Hepatic stellate cell (primary cell): Measurements from ENCODE around the gene OR9Q1.
"Not testable (repeated sequence)": the region's sequence is repeated elsewhere in the genome, so short reads cannot be mapped to it uniquely, and the experiment has no call there.

Experiments
- DNase-seq: peaks from one replicate; pipeline ENCODE4 v3.0.0; 2011; ENCODE audit warnings: low spot score

OR9Q1 gene, protein sequence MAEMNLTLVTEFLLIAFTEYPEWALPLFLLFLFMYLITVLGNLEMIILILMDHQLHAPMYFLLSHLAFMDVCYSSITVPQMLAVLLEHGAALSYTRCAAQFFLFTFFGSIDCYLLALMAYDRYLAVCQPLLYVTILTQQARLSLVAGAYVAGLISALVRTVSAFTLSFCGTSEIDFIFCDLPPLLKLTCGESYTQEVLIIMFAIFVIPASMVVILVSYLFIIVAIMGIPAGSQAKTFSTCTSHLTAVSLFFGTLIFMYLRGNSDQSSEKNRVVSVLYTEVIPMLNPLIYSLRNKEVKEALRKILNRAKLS

DNA sequence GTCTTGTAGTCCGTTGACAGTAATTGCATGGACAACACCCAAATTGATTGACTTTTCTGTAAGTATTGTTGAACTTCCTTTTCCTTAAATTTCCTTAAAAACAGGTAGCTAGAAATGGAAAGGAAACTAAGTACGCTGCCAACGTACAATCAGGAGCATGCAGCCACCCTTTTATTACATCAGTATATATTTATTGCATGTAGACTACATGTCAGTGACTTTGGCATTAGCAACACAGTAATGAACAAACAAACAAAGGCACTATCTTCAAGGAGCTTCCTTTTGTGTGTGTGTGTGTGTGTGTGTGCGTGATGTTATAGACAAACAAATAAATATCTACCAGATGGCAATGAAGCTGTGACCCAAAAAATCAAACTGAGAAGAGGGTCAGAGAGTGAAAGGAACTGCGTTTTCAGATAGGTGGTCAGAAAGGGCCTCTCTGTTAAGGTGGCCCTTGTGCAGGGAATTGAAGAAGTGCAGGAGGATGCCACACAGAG, at the start of gene OR9Q1:
Gene OR9Q1, plus strand, starts transcription at position 447 of the 497 bp plus-strand sequence. CDS start 155,564 bp downstream, outside the sequence.
- no peak for DNase-seq

DNA sequence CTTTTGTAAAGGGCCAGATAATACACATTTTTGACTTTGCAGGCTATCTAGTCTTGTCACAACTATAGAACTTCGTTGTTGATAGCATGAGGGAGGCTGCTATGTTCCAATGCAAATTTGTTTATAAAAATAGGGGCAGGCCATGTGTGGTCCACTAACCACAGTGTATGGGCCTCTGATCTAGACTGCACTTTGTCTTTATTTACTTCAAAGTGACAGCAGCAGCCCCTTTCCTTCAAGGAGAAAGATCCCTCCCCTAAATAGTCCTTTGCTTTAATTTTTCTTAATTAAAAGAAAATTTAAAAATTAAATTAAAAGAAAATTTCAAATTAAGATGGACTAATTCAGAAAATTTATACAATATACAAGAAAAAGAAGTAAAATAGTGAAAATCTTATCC, 49.5 kb upstream of the OR9Q1 start:
- DNase-seq = no peak

DNA sequence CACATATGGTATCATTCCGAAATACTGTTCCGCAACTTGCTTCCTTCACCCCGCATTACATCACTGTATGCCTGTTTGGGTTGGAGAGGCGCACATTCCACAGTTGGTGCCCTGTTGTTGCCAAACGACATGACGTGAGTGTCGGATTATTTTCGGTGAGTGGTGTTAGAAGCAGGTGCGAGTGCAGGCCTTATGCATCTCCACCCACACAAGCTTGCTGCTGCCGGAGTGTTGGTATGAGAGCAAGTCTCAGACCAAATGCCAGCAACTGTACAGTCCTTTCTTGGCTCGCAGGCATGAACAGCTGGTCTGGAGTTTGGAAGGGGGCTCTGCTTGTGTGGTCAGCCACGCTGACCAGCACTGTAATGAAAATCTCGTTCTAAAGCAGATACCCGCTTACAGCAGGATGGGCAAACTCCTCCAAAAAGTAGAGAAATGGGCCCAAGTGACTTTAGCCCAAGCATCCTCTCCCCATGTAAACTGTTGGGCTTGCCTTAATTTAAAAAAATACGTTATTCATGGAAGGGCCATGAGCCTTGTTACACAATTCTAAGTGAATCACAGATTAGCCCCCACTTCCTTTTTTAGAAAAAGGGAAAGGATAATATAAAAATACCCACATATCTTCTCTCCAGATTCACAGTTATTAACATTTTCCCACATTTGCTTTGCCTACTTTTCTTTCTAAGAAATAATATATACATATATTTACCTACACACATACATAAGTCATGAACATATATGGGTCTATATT, 48.7 kb upstream of the OR9Q1 start:
- no peak for DNase-seq

DNA sequence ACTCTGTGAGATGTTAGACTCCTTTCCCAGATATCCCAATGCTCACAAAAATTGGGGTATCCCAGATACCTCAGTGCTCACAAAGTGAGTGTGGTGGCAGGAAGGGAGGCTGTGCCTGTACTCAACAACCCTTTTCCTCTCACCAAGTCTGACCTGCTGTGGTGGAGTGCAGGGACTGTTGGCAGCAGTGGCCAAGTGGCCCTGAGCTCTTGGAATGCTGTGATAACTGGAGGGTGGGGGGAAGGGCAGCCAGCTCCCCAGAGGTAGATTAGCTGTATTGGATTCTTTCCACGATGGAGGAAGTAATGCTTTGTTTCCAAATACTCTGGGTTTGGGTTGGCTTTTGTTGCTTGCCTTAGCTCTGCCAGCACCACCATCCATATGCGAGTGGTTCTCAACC, 46.0 kb upstream of the OR9Q1 start:
- DNase-seq = no peak

DNA sequence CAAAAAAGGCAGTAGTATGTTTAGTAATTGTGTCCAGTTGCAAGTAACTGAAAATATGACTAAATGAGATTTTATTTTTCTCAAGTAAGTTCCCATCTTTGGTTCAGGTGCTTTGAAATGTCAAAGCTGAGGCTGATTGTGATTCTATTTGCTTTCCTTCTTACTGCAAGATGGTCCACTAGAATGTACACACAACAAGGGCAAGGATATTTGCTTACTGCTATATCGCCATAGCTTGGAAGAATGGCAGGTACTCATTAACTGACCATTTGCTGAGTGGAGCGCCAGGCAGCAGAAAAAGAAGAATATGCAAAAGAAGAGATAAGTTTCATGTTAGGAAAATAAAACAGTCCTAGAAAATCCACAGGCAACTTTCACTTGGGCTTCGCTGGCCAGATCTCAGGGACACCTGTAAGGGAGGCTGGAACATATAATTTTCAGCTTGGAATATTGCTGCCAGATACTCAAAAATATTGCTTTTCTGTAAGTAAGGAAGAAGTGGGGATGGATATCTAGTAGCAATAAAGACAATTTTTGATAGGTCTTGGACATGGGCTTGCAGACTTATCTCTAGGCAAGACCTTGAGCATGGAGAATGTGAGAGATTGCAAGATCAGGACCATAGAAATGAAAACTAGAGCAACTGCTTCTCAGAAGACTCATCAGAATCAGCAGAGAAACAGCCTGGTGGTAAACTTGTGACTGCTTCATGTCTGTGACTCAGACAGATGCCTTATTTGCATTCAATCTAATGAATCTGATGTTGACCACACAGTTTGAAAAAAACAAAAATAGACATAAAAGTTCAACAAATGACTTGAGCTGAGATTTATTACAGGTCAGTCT, 44.8 kb upstream of the OR9Q1 start:
- DNase-seq = no peak

DNA sequence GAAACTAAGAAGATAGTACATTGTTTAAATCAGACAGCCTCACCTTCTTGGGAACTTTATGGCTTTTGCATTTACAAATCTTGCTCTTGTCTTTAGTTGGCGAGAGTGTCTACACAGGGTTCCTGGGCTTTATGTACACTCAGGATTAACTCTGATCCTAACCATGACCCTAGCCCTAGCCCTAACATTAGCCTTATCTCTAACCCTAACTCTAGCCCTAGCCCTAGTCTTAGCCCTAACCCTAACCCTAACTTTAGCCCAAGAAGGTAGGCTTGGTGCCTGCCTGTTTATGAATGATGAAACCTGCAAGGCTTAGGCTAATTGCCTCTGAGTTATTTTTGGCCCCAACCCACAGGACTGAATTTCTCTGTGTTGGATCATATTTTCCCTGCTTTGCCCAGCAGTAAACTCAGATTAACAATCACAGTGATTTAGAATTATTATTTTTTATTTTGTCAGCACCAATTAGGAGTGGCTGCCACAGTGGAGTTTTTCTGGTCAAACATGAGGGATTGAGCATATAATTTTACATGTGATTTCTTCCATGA, 44.1 kb upstream of the OR9Q1 start:
- DNase-seq = no peak

DNA sequence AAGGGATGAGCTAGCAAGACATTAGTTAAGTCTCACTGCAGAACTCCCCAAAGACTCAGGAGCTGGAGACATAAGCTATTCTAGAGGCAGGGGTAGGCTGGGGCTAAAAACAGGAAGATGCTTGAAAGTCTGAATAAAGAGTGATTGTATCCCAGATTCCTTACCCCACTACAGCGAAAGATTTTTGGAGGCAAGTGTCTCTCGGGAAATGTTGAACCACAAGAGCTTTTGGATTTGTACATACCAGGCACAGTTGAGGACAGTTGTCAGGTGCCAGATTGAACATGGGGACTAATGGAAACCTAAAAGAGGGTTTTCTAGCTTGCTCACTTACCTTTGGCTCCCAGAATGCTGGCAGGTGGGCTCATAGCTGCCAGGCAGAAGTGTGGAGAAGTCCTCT, 43.5 kb upstream of the OR9Q1 start:
- no peak for DNase-seq

DNA sequence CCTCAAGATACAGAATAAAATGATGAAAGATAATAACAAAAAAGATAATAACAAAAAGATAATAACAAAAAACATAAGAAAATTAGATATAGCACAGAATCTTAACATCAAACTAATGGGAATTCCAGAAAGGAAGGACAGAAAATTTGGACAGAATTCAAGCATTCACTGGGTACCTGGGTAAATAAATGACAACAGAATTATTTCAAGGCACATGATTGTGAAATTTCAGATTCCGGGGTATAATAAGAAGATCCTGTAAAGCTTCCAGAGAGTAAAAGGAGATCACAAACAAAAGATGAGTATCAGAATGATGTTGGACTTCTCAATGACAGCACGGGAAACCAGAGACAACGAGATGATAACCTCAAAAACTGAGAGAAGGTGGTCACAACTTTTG, 42.1 kb upstream of the OR9Q1 start:
- no peak for DNase-seq

DNA sequence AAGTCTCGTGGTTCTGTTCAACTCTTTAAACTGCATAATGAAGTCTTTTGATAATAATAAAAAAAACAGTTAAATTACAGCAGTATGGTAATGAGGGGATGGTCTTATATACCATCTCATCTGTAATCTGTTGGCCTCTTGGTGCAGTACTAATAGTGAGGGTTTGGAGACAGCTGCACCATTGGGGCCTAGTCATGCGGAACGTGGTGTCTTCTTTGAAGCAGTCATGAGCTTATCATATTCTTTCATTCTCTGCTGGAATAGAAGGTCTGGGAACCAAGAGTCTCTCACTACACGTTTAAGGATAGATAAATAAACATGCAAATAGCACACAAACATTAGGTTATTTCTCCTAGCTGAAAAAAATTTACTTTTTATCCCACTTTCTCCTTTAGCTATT, 40.9 kb upstream of the OR9Q1 start:
- no peak for DNase-seq

DNA sequence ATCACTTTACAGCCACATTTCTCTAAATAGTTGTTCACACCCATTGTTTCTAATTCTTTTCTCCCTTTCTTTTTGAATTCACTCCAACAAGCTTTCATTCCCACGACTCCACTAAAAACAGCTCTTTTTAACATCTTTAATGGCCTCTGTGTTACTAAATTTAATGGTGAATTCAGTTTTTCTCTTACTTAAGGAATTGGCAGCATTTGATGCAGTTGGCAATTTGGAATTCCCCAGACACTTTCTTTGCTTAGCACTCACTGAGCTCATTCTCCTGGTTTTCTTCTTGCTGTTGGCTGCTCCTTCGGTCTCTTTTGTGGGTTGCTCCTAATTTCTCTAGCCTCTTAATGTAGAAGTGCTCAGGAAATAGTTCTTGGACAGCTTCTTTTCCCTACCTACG, 40.5 kb upstream of the OR9Q1 start:
- no peak for DNase-seq

DNA sequence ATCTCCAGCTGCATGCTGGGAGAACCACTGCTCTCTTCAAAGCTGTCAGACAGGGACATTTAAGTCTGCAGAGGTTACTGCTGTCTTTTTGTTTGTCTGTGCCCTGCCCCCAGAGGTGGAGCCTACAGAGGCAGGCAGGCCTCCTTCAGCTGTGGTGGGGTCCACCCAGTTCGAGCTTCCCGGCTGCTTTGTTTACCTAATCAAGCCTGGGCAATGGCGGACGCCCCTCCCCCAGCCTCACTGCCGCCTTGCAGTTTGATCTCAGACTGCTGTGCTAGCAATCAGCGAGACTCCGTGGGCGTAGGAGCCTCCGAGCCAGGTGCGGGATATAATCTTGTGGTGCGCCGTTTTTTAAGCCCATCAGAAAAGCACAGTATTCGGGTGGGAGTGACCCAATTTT, 24.2 kb upstream of the OR9Q1 start:
- DNase-seq = not testable (repeated sequence)

DNA sequence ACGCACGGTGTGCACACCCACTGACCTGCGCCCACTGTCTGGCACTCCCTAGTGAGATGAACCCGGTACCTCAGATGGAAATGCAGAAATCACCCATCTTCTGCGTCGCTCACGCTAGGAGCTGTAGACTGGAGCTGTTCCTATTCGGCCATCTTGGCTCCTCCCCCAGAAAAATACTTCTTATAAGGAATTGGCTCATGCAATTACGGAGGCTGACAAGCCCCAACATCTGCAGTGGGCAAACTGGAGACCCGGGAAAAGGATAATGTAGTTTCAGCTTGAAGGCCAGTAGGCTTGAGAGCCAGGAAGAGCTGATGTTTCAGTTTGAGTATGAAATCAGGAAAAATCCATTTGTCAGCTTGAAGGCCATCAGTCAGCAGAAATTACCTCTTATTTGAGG, 23.7 kb upstream of the OR9Q1 start:
- DNase-seq = not testable (repeated sequence)

DNA sequence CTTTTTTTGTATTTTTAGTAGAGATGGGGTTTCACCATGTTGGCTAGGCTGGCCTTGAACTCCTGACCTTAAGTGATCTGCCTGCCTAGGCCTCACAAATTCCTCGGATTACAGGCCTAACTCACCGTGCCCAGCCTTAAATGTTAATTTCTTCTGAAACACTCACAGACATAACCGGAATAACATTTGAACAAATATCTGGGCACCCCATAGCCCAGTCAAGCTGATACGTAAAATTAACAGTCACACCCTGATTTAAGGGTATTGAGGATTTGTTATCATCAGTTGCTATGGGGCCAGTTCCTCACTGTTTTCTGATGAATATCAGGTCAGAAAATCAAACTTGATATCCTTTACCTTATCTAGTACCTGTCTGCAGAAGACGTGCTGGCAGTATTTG, 23.0 kb upstream of the OR9Q1 start:
- DNase-seq = no peak

DNA sequence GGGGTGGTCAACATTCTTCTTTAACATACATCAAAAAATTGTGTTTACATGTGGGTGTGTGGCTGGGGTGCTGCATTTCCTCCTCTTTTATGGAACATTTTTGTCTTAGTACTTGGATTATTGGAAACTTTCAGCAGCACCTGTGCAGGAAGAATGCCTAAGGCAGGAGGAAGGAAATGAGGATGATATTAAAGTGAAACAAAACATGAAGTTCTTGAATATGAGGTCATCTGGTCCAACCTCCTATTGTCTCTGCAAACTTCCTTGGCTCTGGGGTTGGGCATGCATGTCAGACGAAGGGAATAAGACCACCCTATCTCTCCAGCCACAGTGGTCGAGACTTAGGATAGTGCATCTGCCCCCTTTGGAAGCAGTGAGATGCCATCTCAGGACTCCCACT, 20.6 kb upstream of the OR9Q1 start:
- no peak for DNase-seq

DNA sequence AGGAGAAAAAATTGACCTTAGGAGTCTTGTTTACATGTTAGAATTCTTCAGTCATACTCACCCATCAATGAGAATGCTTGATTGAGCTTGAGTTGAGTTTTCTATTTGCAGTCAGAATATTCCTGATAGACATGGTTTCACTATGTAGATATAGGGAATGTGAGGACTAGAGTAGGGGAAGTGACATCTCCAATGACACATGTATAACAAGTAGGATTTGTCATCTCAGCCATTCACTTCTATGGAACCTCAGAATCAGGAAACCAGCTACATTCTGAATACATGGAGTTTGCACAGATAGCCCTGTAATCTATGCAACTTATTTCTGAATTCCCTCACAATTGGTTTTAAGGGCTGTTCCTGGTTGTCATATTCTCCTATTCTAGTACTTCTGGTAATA, 20.1 kb upstream of the OR9Q1 start:
- no peak for DNase-seq

DNA sequence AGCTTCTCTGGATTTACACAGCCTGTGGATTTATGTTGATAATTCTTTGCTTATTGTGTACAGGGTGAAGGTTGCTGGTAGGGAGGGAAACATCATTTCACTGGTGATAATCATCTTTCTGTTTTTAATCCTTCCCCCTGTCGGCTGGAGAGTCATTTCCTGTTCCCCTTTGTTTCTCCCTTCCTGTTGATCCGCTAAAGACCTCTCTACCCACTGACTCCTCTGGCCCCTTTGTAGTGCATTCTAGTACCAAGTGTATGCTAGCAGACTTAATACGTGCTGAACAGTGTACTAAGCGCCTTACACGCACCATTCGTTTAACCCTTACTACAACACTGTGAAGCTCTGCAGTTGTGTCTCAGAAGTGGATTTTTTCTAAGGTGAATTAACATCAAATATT, 19.0 kb upstream of the OR9Q1 start:
- no peak for DNase-seq

DNA sequence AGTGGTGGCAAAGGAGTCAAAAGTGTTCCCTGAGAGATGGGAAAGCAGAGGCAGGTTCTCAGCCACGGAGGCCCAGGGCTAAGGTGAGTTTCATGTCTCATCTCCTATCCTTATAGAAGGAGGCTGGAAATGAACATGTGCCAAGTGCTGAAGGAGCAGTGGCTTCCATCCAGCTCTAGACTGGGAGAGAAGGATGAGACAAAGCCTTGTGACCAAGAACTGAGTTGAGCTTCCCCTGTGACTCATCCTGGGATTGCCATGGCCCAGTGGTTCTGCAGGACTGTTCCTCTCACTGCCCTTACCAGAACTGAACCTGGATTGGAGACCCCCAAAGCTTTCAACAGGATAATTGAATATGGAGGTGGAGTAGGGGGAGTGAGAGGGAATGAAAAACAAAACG, 16.7 kb upstream of the OR9Q1 start:
- peak; percentile 14 for DNase-seq

DNA sequence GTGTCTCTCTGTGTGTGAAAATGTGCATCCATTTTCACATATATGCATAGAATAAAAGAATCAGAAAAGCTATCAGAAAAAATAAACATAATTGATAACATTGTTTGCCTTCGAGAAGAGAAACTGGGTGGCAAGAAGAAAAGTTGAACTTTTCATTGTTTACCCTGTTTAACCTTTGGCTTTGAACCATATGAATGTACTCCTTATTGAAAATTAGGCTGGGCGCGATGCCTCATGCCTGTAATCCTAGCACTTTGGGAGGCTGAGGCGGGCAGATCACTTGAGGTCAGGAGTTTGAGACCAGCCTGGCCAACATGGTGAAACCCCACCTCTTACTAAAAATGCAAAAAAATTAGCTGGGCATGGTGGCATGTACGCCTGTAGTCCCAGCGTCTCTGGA, 11.9 kb upstream of the OR9Q1 start:
- no peak for DNase-seq

DNA sequence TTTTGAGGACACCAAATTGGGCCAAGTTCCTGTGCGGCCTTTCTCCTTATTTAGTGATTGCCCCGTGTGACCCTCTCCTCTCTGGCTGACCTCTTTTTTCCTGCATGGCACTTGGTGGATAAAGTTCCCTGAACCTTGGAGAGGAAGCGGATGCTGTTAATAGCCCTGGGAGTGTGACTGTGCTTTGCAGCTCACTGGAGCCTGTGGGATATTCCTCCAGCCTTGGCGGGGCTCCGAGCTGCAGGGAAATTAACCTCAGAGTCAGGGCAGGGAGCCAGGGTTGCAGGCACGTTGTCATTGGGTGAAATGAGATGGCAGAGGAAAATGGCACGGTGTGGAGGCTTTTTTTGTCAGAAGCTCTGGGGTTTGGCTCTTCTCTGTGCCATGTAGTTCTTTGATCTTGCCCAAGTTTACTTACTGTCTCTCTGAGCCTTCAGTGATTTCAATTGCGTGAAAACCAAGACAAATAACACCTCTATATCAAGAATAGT, 965 bp downstream of the OR9Q1 start:
- DNase-seq = peak; percentile 14

DNA sequence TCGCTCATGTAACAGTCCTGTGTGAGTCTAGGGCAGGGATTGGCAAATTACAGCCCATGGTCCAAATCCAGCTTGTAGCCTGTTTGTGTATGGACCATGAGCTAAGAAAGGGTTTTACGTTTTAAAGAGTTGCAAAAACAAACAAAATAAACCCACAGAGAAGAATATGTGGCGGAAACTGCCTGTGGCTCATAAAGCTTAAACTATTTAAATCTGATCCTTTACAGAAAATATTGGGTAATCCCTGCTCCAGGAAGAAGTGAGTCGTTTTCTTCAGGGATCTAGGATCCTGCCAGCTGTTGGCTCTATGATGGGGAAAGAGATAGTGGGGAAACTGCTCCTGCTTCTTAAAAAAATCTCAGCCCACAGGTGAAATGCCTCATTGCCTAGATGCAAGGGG, 3.7 kb downstream of the OR9Q1 start:
- peak; percentile 24 for DNase-seq

DNA sequence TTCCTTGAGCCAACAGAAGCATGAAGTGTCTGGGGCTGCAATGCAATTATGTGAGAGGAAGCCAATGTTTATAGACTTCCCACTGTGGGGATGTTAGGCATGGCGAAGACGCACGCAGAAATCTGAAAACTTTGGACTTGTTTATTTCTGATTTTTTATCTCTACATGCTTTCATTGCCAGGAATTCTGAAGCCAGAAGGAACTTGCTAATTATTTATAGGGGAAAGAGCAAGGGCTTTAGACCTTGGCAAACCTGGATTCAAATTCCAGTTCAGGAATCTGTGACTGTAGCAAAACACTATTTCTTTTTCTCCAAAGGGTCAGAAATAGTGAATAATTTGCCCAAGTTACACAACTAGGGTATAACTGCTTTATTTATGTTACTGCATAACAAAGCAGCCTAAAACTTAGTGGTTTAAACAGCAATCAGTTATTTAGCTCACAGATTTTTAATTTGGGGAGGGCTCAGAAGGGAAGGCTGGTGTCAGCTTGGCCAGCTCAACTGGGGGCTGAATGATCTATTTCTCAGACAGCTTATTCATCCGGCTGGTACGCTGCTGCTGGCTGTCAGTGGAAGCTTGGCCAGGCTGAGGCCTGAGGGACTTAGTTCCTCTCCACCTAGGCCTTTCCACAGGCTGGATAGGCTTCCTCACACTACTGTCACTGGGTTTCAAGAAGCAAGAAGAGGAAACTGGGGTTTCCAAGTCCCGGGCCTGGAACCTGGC, 5.2 kb downstream of the OR9Q1 start:
- peak; percentile 5 for DNase-seq

DNA sequence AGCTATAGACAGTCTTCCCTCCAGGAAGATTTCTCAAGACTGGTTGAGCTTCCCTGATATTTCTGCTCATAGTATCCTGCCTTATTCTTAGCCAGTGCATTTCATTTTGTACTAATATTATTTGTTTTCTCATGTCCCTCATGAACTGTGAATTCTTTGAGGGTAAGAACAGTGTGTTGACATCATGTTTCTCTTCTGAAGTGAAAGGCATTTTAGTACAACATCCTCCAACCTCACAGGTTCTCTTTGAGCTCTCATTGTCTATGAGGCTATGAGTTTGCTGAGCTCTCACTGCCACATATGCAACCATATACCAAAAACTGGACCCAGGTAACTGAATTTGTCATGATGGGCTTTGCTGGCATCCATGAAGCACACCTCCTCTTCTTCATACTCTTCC, 7.0 kb downstream of the OR9Q1 start, which contains the start of gene OR6Q1:
Gene OR6Q1, plus strand, starts transcription at position 301 of the 400 bp plus-strand sequence. Its CDS starts 0 bp downstream, at position 301.
- no peak for DNase-seq
